ENCODE measurements around the gene CDH13. TPM values are rescaled to one million over a fixed set of nuclear protein-coding genes. Genes with fewer than 3 reads are reported as not detected.

CDH13 gene
- total and polyA plus RNA-seq, 3 experiments from 2014 or later: not detected

- no peaks in the 10 kb centered on the region for H3K27me3 ChIP-seq (ENCODE audit: insufficient read depth, low read length, poor library complexity, severe bottlenecking)
- H3K27ac Mint-ChIP-seq: no peak overlapping the region
- no peak overlapping the region for H3K4me3 ChIP-seq (ENCODE audit: low read length)
- no peaks in the 10 kb centered on the region for H3K9me3 ChIP-seq (ENCODE audit: low read length)
- no peaks in the 10 kb centered on the region for H3K36me3 ChIP-seq (ENCODE audit: insufficient read depth, low read length)
- H3K4me3 Mint-ChIP-seq: no peak overlapping the region
- CTCF ChIA-PET: no interaction called here
- H3K36me3 Mint-ChIP-seq: peaks cover 0 to 4% (median 0%) of the 10 kb centered on the region in 3 donors
- no peak for DNase-seq
- H3K9me3 Mint-ChIP-seq: peaks cover 0 to 14% (median 4%) of the 10 kb centered on the region in 5 donors
- H3K4me1 Mint-ChIP-seq: no peaks in the 10 kb centered on the region
- H3K27ac ChIP-seq (ENCODE audit: low read depth, low read length): no peak overlapping the region
- H3K27me3 Mint-ChIP-seq: no peaks in the 10 kb centered on the region
- H3K4me1 ChIP-seq (ENCODE audit: insufficient read depth, low read length): no peaks in the 10 kb centered on the region
- POLR2A ChIA-PET: no interaction called here
Measured at GRCh38 chr16:83045790-83046189, 419.0 kb downstream of the CDH13 start.

GRCh38 chr16:83046664-83047063 is 419.9 kb downstream of the CDH13 start:
- Histone ChIP-seq H3K4me1 (ENCODE audit: insufficient read depth, low read length) (no peaks in the 10 kb centered on the region), H3K4me3 (ENCODE audit: low read length) (no peak overlapping the region), H3K36me3 (ENCODE audit: insufficient read depth, low read length) (no peaks in the 10 kb centered on the region), H3K9me3 (ENCODE audit: low read length) (no peaks in the 10 kb centered on the region), H3K27me3 (ENCODE audit: insufficient read depth, low read length, poor library complexity, severe bottlenecking) (no peaks in the 10 kb centered on the region), H3K27ac (ENCODE audit: low read depth, low read length) (no peak overlapping the region)
- Mint-ChIP-seq H3K9me3 (peaks cover 0 to 14% (median 4%) of the 10 kb centered on the region in 5 donors), H3K4me1 (no peaks in the 10 kb centered on the region), H3K36me3 (peaks cover 0 to 4% (median 0%) of the 10 kb centered on the region in 3 donors), H3K4me3 (no peak overlapping the region), H3K27me3 (no peaks in the 10 kb centered on the region), H3K27ac (peak overlapping the region in 1 of 8 donors; percentile 5)
- DNase-seq: no peak
- ChIA-PET POLR2A (no interaction called here), CTCF (no interaction called here)

DNA sequence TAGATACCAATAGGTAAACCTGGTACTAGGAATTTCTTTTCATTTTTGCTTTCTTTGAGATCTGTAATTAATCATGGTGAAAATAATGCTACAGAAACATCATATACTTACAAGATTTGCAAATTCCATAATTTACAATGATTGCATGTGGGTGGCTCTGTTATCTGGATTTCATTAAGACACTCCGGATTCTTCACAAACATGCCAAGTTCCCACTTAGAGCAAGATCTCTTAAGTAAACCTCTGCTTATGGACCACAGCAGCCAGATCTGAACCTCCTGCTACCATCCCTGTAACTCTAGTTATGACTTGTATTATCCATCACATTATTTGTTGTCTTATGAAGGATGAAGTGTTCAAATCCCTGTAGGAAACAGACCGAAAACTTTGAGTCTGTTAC is 424.7 kb downstream of the CDH13 start:
- no peak overlapping the region for H3K4me3 Mint-ChIP-seq
- H3K27ac ChIP-seq (ENCODE audit: low read depth, low read length): no peak overlapping the region
- DNase-seq: no peak
- H3K27me3 ChIP-seq (ENCODE audit: insufficient read depth, low read length, poor library complexity, severe bottlenecking): no peaks in the 10 kb centered on the region
- H3K9me3 Mint-ChIP-seq: peaks cover 0 to 14% (median 4%) of the 10 kb centered on the region in 5 donors
- H3K36me3 Mint-ChIP-seq: peaks cover 0 to 4% (median 0%) of the 10 kb centered on the region in 3 donors
- no peaks in the 10 kb centered on the region for H3K4me1 Mint-ChIP-seq
- no peaks in the 10 kb centered on the region for H3K36me3 ChIP-seq (ENCODE audit: insufficient read depth, low read length)
- POLR2A ChIA-PET: no interaction called here
- H3K27ac Mint-ChIP-seq: no peak overlapping the region
- no peaks in the 10 kb centered on the region for H3K4me1 ChIP-seq (ENCODE audit: insufficient read depth, low read length)
- no peaks in the 10 kb centered on the region for H3K9me3 ChIP-seq (ENCODE audit: low read length)
- peaks cover 0 to 1% of the 10 kb centered on the region in 2 donors for H3K27me3 Mint-ChIP-seq
- CTCF ChIA-PET: no interaction called here
- H3K4me3 ChIP-seq (ENCODE audit: low read length): no peak overlapping the region

DNA sequence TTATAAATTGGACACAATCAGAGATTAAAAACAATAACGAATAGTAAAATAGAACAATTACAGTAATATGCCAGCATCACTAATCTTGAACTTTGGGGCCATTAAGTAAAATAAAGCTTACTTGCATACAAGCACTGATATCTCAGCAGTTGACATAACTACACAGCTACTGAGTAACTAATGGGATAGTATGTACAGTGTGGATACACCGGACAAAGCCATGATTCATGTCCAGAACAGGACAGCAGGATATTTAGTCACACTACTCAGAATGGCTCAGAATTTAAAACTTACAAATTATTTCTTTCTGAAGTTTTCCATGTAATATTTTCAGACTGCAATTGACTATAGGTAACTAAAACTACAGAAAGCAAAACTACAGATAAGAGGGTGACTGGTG is 427.5 kb downstream of the CDH13 start:
- Mint-ChIP-seq H3K4me3 (no peak overlapping the region), H3K4me1 (no peaks in the 10 kb centered on the region), H3K36me3 (peaks cover 0 to 4% (median 0%) of the 10 kb centered on the region in 3 donors), H3K27ac (no peak overlapping the region), H3K9me3 (peaks cover 0 to 9% (median 2%) of the 10 kb centered on the region in 5 donors), H3K27me3 (peaks cover 0 to 1% of the 10 kb centered on the region in 2 donors)
- CTCF ChIA-PET: no interaction called here
- no peaks in the 10 kb centered on the region for H3K27me3 ChIP-seq (ENCODE audit: insufficient read depth, low read length, poor library complexity, severe bottlenecking)
- POLR2A ChIA-PET: no interaction called here
- H3K4me1 ChIP-seq (ENCODE audit: insufficient read depth, low read length): no peaks in the 10 kb centered on the region
- no peak overlapping the region for H3K4me3 ChIP-seq (ENCODE audit: low read length)
- no peaks in the 10 kb centered on the region for H3K36me3 ChIP-seq (ENCODE audit: insufficient read depth, low read length)
- no peak for DNase-seq
- H3K9me3 ChIP-seq (ENCODE audit: low read length): no peaks in the 10 kb centered on the region
- H3K27ac ChIP-seq (ENCODE audit: low read depth, low read length): no peak overlapping the region

- H3K9me3 ChIP-seq (ENCODE audit: low read length): no peaks in the 10 kb centered on the region
- H3K27me3 ChIP-seq (ENCODE audit: insufficient read depth, low read length, poor library complexity, severe bottlenecking): no peaks in the 10 kb centered on the region
- H3K36me3 Mint-ChIP-seq: no peaks in the 10 kb centered on the region
- no peaks in the 10 kb centered on the region for H3K4me1 ChIP-seq (ENCODE audit: insufficient read depth, low read length)
- no peak overlapping the region for H3K27ac ChIP-seq (ENCODE audit: low read depth, low read length)
- ChIA-PET POLR2A (no interaction called here), CTCF (no interaction called here)
- no peaks in the 10 kb centered on the region for H3K4me1 Mint-ChIP-seq
- no peak overlapping the region for H3K4me3 ChIP-seq (ENCODE audit: low read length)
- H3K36me3 ChIP-seq (ENCODE audit: insufficient read depth, low read length): no peaks in the 10 kb centered on the region
- no peak overlapping the region for H3K4me3 Mint-ChIP-seq
- H3K27me3 Mint-ChIP-seq: peaks cover 0 to 1% of the 10 kb centered on the region in 2 donors
- H3K27ac Mint-ChIP-seq: no peak overlapping the region
- H3K9me3 Mint-ChIP-seq: peaks cover 0 to 1% (median 0%) of the 10 kb centered on the region in 5 donors
- no peak for DNase-seq
Measured at GRCh38 chr16:83058376-83058775, 431.6 kb downstream of the CDH13 start.

DNA sequence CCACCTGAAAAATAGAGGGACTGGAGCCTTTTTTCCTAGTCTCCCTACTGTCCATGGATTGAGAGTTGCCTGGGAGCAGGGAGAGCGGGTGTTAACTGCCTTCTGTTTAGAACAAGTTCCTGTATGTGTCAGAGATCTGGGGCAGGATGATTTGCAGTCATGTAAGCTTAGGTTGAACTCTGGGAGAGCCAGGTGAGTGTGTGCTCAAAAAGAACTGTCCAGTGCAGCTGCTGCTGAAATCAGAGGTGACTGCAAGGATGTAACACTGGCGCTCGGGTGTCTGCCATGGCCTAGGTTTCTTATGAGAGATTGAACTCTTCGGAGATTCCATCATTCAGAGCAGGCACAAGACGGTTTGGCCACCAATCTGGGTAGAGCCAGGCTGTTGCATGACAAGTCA is 432.5 kb downstream of the CDH13 start:
- no peak for DNase-seq
- H3K4me1 Mint-ChIP-seq: no peaks in the 10 kb centered on the region
- Histone ChIP-seq H3K27ac (ENCODE audit: low read depth, low read length) (no peak overlapping the region), H3K4me3 (ENCODE audit: low read length) (no peak overlapping the region), H3K4me1 (ENCODE audit: insufficient read depth, low read length) (no peaks in the 10 kb centered on the region), H3K9me3 (ENCODE audit: low read length) (no peaks in the 10 kb centered on the region), H3K27me3 (ENCODE audit: insufficient read depth, low read length, poor library complexity, severe bottlenecking) (no peaks in the 10 kb centered on the region), H3K36me3 (ENCODE audit: insufficient read depth, low read length) (no peaks in the 10 kb centered on the region)
- ChIA-PET CTCF (no interaction called here), POLR2A (no interaction called here)
- peaks cover 0 to 5% (median 0%) of the 10 kb centered on the region in 3 donors for H3K36me3 Mint-ChIP-seq
- peaks cover 0 to 5% (median 0%) of the 10 kb centered on the region in 5 donors for H3K9me3 Mint-ChIP-seq
- peaks cover 0 to 3% of the 10 kb centered on the region in 2 donors for H3K27me3 Mint-ChIP-seq
- H3K4me3 Mint-ChIP-seq: peak overlapping the region in 1 of 7 donors; percentile 40
- peak overlapping the region in 1 of 8 donors; percentile 6 for H3K27ac Mint-ChIP-seq

DNA sequence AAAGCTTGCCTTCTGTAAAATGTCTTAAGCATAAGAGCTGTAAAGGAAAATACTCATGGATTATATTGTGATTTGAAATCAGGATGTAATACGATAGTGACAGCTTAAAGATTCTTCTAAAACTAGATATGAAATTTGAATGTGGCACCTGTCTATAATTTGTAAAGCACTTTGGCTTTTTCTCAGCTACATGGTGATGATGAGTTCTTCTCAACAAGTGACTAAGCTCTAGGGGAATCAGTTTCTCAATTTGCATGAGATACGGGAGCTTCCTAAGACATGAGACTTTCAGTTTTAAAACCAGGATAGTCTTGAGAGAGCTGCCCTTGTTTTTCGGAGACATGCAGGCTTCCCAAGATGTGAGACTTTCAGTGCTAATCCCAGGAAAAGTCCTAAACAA is 439.2 kb downstream of the CDH13 start:
- Histone ChIP-seq H3K4me1 (ENCODE audit: insufficient read depth, low read length) (no peaks in the 10 kb centered on the region), H3K9me3 (ENCODE audit: low read length) (no peaks in the 10 kb centered on the region), H3K27ac (ENCODE audit: low read depth, low read length) (no peak overlapping the region), H3K27me3 (ENCODE audit: insufficient read depth, low read length, poor library complexity, severe bottlenecking) (no peaks in the 10 kb centered on the region), H3K4me3 (ENCODE audit: low read length) (no peak overlapping the region), H3K36me3 (ENCODE audit: insufficient read depth, low read length) (no peaks in the 10 kb centered on the region)
- Mint-ChIP-seq H3K27me3 (peaks cover 0 to 1% of the 10 kb centered on the region in 2 donors), H3K36me3 (peaks cover 0 to 8% (median 0%) of the 10 kb centered on the region in 3 donors), H3K27ac (no peak overlapping the region), H3K4me1 (no peaks in the 10 kb centered on the region), H3K4me3 (no peak overlapping the region), H3K9me3 (peaks cover 5 to 23% (median 17%) of the 10 kb centered on the region in 5 donors)
- DNase-seq: no peak
- CTCF ChIA-PET: no interaction called here
- POLR2A ChIA-PET: no interaction called here

- peaks cover 0 to 8% (median 0%) of the 10 kb centered on the region in 3 donors for H3K36me3 Mint-ChIP-seq
- no peak overlapping the region for H3K27ac Mint-ChIP-seq
- H3K4me3 ChIP-seq (ENCODE audit: low read length): no peak overlapping the region
- no peak for DNase-seq
- no peak overlapping the region for H3K4me3 Mint-ChIP-seq
- no peaks in the 10 kb centered on the region for H3K27me3 ChIP-seq (ENCODE audit: insufficient read depth, low read length, poor library complexity, severe bottlenecking)
- no peaks in the 10 kb centered on the region for H3K9me3 ChIP-seq (ENCODE audit: low read length)
- ChIA-PET POLR2A (no interaction called here), CTCF (no interaction called here)
- peaks cover 5 to 23% (median 17%) of the 10 kb centered on the region in 5 donors for H3K9me3 Mint-ChIP-seq
- no peaks in the 10 kb centered on the region for H3K36me3 ChIP-seq (ENCODE audit: insufficient read depth, low read length)
- H3K27ac ChIP-seq (ENCODE audit: low read depth, low read length): no peak overlapping the region
- H3K27me3 Mint-ChIP-seq: peaks cover 0 to 1% of the 10 kb centered on the region in 2 donors
- H3K4me1 Mint-ChIP-seq: no peaks in the 10 kb centered on the region
- no peaks in the 10 kb centered on the region for H3K4me1 ChIP-seq (ENCODE audit: insufficient read depth, low read length)
Measured at GRCh38 chr16:83066881-83067280, 440.1 kb downstream of the CDH13 start.

DNA sequence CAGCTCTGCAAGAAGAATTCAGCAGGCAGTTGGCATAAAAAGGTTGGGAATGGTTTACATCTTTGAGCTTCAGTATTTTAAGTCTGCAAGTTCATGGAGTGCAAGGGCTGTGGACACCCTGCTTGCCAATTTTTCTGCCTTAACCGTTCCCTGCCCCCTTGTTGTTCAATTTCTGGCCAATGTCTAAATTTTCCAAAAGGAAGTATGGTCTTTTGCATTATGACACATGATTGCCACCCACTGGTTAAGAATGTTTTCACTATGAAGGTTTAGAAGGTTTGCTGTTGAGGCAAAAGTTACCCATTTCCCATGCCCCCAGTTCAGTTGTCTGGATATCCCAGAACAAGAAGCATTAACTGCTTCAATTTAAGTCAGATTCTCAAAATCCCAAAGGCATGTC is 441.9 kb downstream of the CDH13 start:
- Mint-ChIP-seq H3K27ac (no peak overlapping the region), H3K27me3 (peaks cover 0 to under 1% of the 10 kb centered on the region in 2 donors), H3K9me3 (peaks cover 5 to 23% (median 15%) of the 10 kb centered on the region in 5 donors), H3K4me1 (no peaks in the 10 kb centered on the region), H3K36me3 (peaks cover 0 to 6% (median 0%) of the 10 kb centered on the region in 3 donors), H3K4me3 (no peak overlapping the region)
- Histone ChIP-seq H3K9me3 (ENCODE audit: low read length) (no peaks in the 10 kb centered on the region), H3K27ac (ENCODE audit: low read depth, low read length) (no peak overlapping the region), H3K4me1 (ENCODE audit: insufficient read depth, low read length) (no peaks in the 10 kb centered on the region), H3K36me3 (ENCODE audit: insufficient read depth, low read length) (no peaks in the 10 kb centered on the region), H3K4me3 (ENCODE audit: low read length) (no peak overlapping the region), H3K27me3 (ENCODE audit: insufficient read depth, low read length, poor library complexity, severe bottlenecking) (no peaks in the 10 kb centered on the region)
- POLR2A ChIA-PET: no interaction called here
- no peak for DNase-seq
- CTCF ChIA-PET: no interaction called here
